ENCODE results near the gene UBTF.

GRCh38 chr17:44253006-44253405, 33.5 kb upstream of the UBTF start:
- TF ChIP-seq CTCF (IDR thresholded peaks at IDR 0.05) (no peak), POLR2A (IDR thresholded peaks at IDR 0.05) (no peak)
